ENCODE results near the gene MGME1. TPM values are rescaled to one million over a fixed set of nuclear protein-coding genes. Genes with fewer than 3 reads are reported as not detected.

The MGME1 gene
- total and polyA plus RNA-seq, 2 of the 13 experiments (the other 11 are each of a cell fraction or from before 2014, with no cell fraction given) = 36.7 to 66.6 TPM

DNA sequence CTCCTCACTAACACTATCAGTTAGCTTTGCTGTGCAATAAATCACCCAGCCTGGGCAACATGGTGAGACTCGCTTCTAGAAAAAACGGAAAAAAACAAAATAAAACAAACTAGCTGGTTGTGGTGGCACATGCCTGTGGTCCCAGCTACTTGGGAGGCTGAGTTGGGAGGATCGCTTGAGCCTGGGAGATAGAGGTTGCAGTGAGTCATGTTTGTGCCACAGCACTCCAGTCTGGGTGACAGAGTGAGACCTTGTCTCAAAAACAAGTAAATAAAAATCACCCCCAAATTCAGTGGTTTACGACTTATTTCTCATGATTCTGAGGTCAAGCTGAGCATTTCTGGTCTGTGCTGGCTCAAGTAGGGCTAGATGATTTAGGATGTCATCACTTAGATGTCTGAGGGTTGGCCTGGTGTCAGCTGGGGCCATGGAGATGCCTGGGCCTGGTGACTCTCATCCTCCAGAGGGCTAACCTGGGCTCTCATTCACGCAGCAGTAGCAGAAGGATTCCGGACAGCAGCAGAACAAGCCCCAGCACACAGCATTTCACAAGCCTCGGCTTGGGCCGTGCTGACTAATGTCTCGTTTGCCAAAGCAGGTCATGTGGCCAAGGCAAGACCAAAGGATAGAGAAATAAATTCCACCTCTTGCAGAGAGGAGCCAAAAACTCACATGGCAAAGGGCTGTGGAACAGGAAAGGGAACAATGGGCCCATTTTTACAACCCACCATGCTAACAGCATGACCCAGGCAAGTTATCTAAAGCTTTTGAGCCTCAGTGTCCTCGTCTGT is 32.5 kb downstream of the MGME1 start (continued):
- TF ChIP-seq, protein P1, sequence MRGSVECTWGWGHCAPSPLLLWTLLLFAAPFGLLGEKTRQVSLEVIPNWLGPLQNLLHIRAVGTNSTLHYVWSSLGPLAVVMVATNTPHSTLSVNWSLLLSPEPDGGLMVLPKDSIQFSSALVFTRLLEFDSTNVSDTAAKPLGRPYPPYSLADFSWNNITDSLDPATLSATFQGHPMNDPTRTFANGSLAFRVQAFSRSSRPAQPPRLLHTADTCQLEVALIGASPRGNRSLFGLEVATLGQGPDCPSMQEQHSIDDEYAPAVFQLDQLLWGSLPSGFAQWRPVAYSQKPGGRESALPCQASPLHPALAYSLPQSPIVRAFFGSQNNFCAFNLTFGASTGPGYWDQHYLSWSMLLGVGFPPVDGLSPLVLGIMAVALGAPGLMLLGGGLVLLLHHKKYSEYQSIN (CRISPR knock-in tag; IDR thresholded peaks at IDR 0.05; ENCODE audit: borderline replicate concordance) = no peak
- no peak for TF ChIP-seq CBFB (CRISPR knock-in tag; IDR thresholded peaks at IDR 0.05)
- TF ChIP-seq ISX (CRISPR knock-in tag; conservative IDR thresholded peaks at IDR 0.05) = no peak
- TF ChIP-seq, protein P2, sequence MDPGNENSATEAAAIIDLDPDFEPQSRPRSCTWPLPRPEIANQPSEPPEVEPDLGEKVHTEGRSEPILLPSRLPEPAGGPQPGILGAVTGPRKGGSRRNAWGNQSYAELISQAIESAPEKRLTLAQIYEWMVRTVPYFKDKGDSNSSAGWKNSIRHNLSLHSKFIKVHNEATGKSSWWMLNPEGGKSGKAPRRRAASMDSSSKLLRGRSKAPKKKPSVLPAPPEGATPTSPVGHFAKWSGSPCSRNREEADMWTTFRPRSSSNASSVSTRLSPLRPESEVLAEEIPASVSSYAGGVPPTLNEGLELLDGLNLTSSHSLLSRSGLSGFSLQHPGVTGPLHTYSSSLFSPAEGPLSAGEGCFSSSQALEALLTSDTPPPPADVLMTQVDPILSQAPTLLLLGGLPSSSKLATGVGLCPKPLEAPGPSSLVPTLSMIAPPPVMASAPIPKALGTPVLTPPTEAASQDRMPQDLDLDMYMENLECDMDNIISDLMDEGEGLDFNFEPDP (CRISPR knock-in tag; conservative IDR thresholded peaks at IDR 0.05) = 0 out of 2 replicates have a peak, but pooled peaks have one; percentile 65
- no peak for TF ChIP-seq ZNF589 (CRISPR knock-in tag; conservative IDR thresholded peaks at IDR 0.05)
- 0 out of 2 replicates have a peak, but pooled peaks have one; percentile 17 for TF ChIP-seq ERF (CRISPR knock-in tag; IDR thresholded peaks at IDR 0.05)
- TF ChIP-seq AGO2 (optimal IDR thresholded peaks at IDR 0.05; ENCODE audit: low read depth, low read length) = no peak
- TF ChIP-seq, protein P3, sequence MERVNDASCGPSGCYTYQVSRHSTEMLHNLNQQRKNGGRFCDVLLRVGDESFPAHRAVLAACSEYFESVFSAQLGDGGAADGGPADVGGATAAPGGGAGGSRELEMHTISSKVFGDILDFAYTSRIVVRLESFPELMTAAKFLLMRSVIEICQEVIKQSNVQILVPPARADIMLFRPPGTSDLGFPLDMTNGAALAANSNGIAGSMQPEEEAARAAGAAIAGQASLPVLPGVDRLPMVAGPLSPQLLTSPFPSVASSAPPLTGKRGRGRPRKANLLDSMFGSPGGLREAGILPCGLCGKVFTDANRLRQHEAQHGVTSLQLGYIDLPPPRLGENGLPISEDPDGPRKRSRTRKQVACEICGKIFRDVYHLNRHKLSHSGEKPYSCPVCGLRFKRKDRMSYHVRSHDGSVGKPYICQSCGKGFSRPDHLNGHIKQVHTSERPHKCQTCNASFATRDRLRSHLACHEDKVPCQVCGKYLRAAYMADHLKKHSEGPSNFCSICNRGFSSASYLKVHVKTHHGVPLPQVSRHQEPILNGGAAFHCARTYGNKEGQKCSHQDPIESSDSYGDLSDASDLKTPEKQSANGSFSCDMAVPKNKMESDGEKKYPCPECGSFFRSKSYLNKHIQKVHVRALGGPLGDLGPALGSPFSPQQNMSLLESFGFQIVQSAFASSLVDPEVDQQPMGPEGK (CRISPR knock-in tag; IDR thresholded peaks at IDR 0.05) = peak; percentile 52; the same call in 1 of the 2 replicates
- no peak for TF ChIP-seq RBM22 (optimal IDR thresholded peaks at IDR 0.05; ENCODE audit: low read length)
- no peak for TF ChIP-seq ZNF572 (CRISPR knock-in tag; IDR thresholded peaks at IDR 0.05)
- no peak for TF ChIP-seq GATA4 (IDR thresholded peaks at IDR 0.05; ENCODE audit: borderline replicate concordance, low read depth)
- no peak for TF ChIP-seq ONECUT2 (CRISPR knock-in tag; IDR thresholded peaks at IDR 0.05)
- TF ChIP-seq RCOR2 (CRISPR knock-in tag; IDR thresholded peaks at IDR 0.05) = peak; percentile 74
- TF ChIP-seq ZNF33A (CRISPR knock-in tag; IDR thresholded peaks at IDR 0.05; ENCODE audit: borderline replicate concordance) = no peak
- no peak for TF ChIP-seq FOXM1 (CRISPR knock-in tag; IDR thresholded peaks at IDR 0.05)
- TF ChIP-seq, protein P4, sequence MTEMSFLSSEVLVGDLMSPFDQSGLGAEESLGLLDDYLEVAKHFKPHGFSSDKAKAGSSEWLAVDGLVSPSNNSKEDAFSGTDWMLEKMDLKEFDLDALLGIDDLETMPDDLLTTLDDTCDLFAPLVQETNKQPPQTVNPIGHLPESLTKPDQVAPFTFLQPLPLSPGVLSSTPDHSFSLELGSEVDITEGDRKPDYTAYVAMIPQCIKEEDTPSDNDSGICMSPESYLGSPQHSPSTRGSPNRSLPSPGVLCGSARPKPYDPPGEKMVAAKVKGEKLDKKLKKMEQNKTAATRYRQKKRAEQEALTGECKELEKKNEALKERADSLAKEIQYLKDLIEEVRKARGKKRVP (CRISPR knock-in tag; IDR thresholded peaks at IDR 0.05) = peak in 1 of 2 experiments; percentile 63; a peak in 1 of 4 replicates
- TF ChIP-seq, protein P5, sequence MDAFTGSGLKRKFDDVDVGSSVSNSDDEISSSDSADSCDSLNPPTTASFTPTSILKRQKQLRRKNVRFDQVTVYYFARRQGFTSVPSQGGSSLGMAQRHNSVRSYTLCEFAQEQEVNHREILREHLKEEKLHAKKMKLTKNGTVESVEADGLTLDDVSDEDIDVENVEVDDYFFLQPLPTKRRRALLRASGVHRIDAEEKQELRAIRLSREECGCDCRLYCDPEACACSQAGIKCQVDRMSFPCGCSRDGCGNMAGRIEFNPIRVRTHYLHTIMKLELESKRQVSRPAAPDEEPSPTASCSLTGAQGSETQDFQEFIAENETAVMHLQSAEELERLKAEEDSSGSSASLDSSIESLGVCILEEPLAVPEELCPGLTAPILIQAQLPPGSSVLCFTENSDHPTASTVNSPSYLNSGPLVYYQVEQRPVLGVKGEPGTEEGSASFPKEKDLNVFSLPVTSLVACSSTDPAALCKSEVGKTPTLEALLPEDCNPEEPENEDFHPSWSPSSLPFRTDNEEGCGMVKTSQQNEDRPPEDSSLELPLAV (CRISPR knock-in tag; conservative IDR thresholded peaks at IDR 0.05; ENCODE audit: low read depth) = no peak
- TF ChIP-seq HNRNPL (IDR thresholded peaks at IDR 0.05; ENCODE audit: low read depth, low read length) = no peak
- TF ChIP-seq ZNF331 (CRISPR knock-in tag; IDR thresholded peaks at IDR 0.05) = peak; percentile 60; the same call in 1 of the 2 replicates
- TF ChIP-seq ZNF468 (CRISPR knock-in tag; IDR thresholded peaks at IDR 0.05) = no peak

Measured in HepG2 (cell line).